H1 (cell line): ENCODE data around the gene DNAJC16. TPM values are rescaled to one million over a fixed set of nuclear protein-coding genes. Genes with fewer than 3 reads are reported as not detected.

Experiments used
- ATF2 ChIP-seq: IDR thresholded peaks from 2 replicates; pipeline ENCODE4 v1.6.1; 2012; ENCODE audit warnings: low read length, inconsistent platforms
- CHD2 ChIP-seq: IDR thresholded peaks from 2 replicates; pipeline ENCODE4 v1.6.1; 2012; ENCODE audit warnings: low read length, improper control_type of control experiment
- SP4 ChIP-seq: IDR thresholded peaks from 2 replicates; pipeline ENCODE4 v1.6.1; 2012; ENCODE audit warnings: low read length, inconsistent platforms
- polyA plus RNA-seq, 7 experiments: library from polyadenylated mRNA; depleted of rRNA in 3 of 7; stranded (reverse) in 5 of 7; unstranded in 2 of 7; fragments of >200 nt in 5 of 7; fragments of 200-250 nt in 2 of 7; gene quantifications; 1 replicate in 5 of 7; 2 replicates in 1 of 7; 4 replicates in 1 of 7; pipeline versions ENCODE4 v1.2.1 to v1.2.3, GENCODE V29; 2011 to 2013; ENCODE audit warnings: missing spikeins in 2 of 7, mixed read lengths in 2 of 7
- total RNA-seq: library from RNA; stranded (reverse); fragmentation: NEBNext Ultra II Directional; extraction: Animal tissue kit (Norgen Biotek cat#: 25700); gene quantifications from 2 replicates; pipeline ENCODE4 v1.2.1, GENCODE V29; 2021

The DNAJC16 gene
- total and polyA plus RNA-seq, 2 of the 8 experiments (the other 6 are each of a cell fraction or from before 2014, with no cell fraction given), result 7.9 to 23.3 TPM

- TF ChIP-seq SP4, result no peak
- TF ChIP-seq ATF2, result no peak
- no peak for TF ChIP-seq CHD2
- TF ChIP-seq, all 59 proteins: peak for 0
These were observed 17.1 kb upstream of the DNAJC16 start (continued) for GRCh38 chr1:15509586-15509985.
